HUES6 (cell line): ENCODE results near the gene CHST2.

Experiments
- H3K27ac ChIP-seq: 2 replicates; pipeline ENCODE4 v1.7.0; 2013; ENCODE audit warnings: low read depth, mild to moderate bottlenecking, low read length, inconsistent platforms
- H3K27me3 ChIP-seq: 2 replicates; pipeline ENCODE4 v1.6.1; 2013; ENCODE audit warnings: low read length; ENCODE audit not compliant: control insufficient read depth, insufficient read depth
- H3K36me3 ChIP-seq: 2 replicates; pipeline ENCODE4 v1.6.1; 2013; ENCODE audit warnings: low read length; ENCODE audit not compliant: control insufficient read depth, insufficient read depth
- H3K4me1 ChIP-seq: 2 replicates; pipeline ENCODE4 v1.6.1; 2013; ENCODE audit warnings: low read length; ENCODE audit not compliant: control insufficient read depth, insufficient read depth
- H3K4me3 ChIP-seq: 2 replicates; pipeline ENCODE4 v1.5.1; 2013; ENCODE audit warnings: low read depth, low read length
- H3K9ac ChIP-seq: one replicate; pipeline ENCODE4 v1.6.1; 2013; ENCODE audit warnings: mild to moderate bottlenecking, low read length
- H3K9me3 ChIP-seq: 2 replicates; pipeline ENCODE4 v1.6.1; 2013; ENCODE audit warnings: low read depth, low read length; ENCODE audit not compliant: control insufficient read depth, insufficient read depth

Gene CHST2

GRCh38 chr3:143170074-143170473 lies 50.5 kb downstream of the CHST2 start:
- Histone ChIP-seq H3K4me3 (no peak overlapping the region), H3K4me1 (peaks cover 4% of the 10 kb centered on the region; the same call in 1 of the 2 replicates), H3K36me3 (no peaks in the 10 kb centered on the region), H3K27ac (no peak overlapping the region), H3K9ac (no peak overlapping the region), H3K27me3 (no peaks in the 10 kb centered on the region), H3K9me3 (0 out of 2 replicates have a peak, but pooled peaks cover 8% of the 10 kb centered on the region)

GRCh38 chr3:143170676-143171075 lies 51.1 kb downstream of the CHST2 start:
- no peak overlapping the region for H3K4me3 ChIP-seq
- H3K27me3 ChIP-seq = no peaks in the 10 kb centered on the region
- 0 out of 2 replicates have a peak, but pooled peaks cover 8% of the 10 kb centered on the region for H3K9me3 ChIP-seq
- H3K36me3 ChIP-seq = no peaks in the 10 kb centered on the region
- no peaks in the 10 kb centered on the region for H3K4me1 ChIP-seq
- H3K9ac ChIP-seq = no peak overlapping the region
- no peak overlapping the region for H3K27ac ChIP-seq

GRCh38 chr3:143171141-143171980 lies 51.8 kb downstream of the CHST2 start:
- H3K9me3 ChIP-seq = 0 out of 2 replicates have a peak, but pooled peaks cover 8% of the 10 kb centered on the region
- H3K4me3 ChIP-seq = no peak overlapping the region
- no peaks in the 10 kb centered on the region for H3K36me3 ChIP-seq
- no peaks in the 10 kb centered on the region for H3K27me3 ChIP-seq
- H3K27ac ChIP-seq = no peak overlapping the region
- no peaks in the 10 kb centered on the region for H3K4me1 ChIP-seq
- H3K9ac ChIP-seq = no peak overlapping the region

- Histone ChIP-seq H3K36me3 (no peaks in the 10 kb centered on the region), H3K27me3 (no peaks in the 10 kb centered on the region), H3K9ac (no peak overlapping the region), H3K27ac (no peak overlapping the region), H3K9me3 (0 out of 2 replicates have a peak, but pooled peaks cover 8% of the 10 kb centered on the region), H3K4me3 (no peak overlapping the region), H3K4me1 (no peaks in the 10 kb centered on the region)
Measured at GRCh38 chr3:143172062-143172794, 52.7 kb downstream of the CHST2 start.

- Histone ChIP-seq H3K36me3 (no peaks in the 10 kb centered on the region), H3K9ac (no peak overlapping the region), H3K9me3 (0 out of 2 replicates have a peak, but pooled peaks cover 8% of the 10 kb centered on the region), H3K27me3 (no peaks in the 10 kb centered on the region), H3K4me1 (no peaks in the 10 kb centered on the region), H3K27ac (no peak overlapping the region), H3K4me3 (no peak overlapping the region)
Measured at GRCh38 chr3:143172795-143173145, 53.2 kb downstream of the CHST2 start.

GRCh38 chr3:143173242-143173641 lies 53.7 kb downstream of the CHST2 start:
- H3K27ac ChIP-seq = no peak overlapping the region
- no peaks in the 10 kb centered on the region for H3K27me3 ChIP-seq
- no peak overlapping the region for H3K4me3 ChIP-seq
- no peaks in the 10 kb centered on the region for H3K36me3 ChIP-seq
- no peaks in the 10 kb centered on the region for H3K4me1 ChIP-seq
- H3K9me3 ChIP-seq = 0 out of 2 replicates have a peak, but pooled peaks cover 8% of the 10 kb centered on the region
- no peak overlapping the region for H3K9ac ChIP-seq
